GM18858 (cell line): Measurements from ENCODE around the gene SLC1A3.
"Not testable (repeated sequence)": the region's sequence is repeated elsewhere in the genome, so short reads cannot be mapped to it uniquely, and the experiment has no call there.

Source experiments
- ATAC-seq: cut with Tn5 transposase; IDR thresholded peaks from one replicate; pipeline ENCODE4 v1.9.1; 2021; ENCODE audit not compliant: unreplicated experiment

The SLC1A3 gene

DNA sequence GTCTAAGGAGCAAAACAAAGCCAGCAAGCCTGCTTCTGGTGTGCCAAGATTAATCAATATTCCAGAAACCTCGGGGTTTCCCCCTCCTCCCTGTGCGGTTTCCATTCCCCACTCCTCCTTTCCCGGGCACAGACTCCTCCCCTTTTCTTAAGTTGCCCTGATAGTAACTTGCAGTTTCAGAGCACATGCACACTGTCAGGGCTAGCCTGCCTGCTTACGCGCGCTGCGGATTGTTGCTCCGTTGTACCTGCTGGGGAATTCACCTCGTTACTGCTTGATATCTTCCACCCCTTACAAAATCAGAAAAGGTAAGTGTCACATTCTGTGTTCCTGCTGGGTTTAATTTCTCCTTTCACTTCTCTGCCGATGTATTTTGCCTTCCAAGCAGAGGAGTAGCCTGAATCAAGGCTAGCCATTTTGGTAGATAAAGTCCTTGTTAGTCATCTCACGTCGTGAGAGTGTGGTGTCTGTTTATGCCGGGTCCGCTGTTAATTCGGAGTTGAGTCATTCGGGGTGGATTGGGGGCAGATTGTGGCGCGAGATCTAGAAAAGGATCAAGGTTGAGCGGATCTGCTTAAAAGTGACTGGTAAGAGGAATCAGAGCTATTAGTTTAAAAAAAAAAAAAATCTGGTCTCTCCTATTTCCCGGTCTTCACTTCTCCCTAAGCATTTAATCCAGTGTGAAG, at the start of gene SLC1A3:
SLC1A3 (plus strand) TSS at position 179 of the 686 bp plus-strand sequence. CDS start 1,818 bp downstream, outside the sequence.
- ATAC-seq = peak; percentile 85

DNA sequence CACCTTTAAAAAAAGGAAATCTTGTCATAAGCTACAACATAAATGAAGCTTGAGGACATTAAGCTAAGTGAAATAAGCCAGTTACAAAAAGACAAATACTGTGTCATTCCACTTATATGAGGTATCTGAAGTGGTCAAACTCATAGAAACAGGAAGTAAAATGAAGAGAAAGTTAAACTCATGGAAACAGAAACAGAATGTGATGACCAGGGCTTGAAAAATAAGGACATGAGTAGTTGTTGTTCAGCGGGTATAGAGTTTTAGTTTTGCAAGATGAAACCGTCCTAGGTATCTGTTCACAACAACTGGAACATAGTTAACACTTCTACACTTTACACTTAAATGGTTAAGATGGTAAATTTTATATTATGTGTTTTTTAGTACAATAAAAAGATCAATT, 47.8 kb upstream of the SLC1A3 start:
- no peak for ATAC-seq

GRCh38 chr5:36561601-36562000, 44.8 kb upstream of the SLC1A3 start:
- no peak for ATAC-seq

DNA sequence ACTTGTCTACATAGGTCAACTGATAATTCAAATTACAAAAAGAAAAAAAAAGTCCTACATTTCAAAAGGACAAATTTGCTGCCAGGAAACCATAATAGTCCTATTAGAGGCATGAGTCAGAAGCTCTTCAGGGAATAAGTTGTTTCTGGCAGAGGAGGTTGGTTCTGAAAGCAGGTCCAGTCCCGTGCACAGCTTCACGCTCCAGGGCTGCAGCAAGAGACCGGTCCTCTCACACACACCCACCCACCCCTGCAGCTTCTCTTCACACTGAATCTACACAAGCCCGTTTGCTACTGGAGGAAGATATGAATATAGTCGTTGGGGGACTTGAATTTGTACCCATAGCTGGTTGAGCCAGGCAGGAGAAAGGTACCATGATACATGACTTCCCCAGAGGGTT, 36.9 kb upstream of the SLC1A3 start:
- no peak for ATAC-seq

DNA sequence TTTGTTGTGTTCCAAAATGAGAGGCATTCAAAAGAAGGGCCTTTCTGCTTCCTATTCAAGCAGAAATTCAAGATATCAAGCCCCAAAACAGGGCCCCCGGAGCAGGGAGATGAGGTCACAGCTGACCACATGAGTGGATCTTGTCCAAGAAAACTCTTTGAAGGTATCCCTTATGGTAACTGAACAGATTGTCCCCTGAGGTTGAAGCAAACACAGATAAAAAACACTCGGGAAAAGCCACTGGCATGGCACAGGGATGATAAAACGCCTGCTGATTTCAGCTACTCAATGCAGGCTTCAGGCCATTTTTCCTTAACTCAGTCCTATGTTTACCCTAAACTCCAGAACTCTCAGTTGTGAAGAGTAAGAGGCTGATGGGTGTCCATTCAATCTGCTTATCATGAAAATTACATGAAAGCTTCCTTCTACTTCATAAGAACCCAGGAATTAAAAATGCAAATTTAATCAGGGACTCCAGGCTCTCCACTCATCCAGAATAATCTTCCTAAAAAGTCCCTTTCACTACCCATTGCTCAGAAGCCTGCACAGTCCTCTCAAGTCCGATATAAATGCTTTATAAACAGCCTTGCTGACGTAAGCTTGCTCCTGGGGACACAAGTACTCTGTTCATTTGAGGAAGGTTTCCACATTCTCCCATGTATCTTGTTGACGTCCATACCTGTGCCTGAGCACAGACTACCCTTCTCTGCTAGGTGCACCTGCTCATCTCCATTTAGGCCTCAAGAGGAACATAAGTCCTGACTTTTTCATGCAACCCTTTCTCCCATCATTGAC, 35.9 kb upstream of the SLC1A3 start:
- ATAC-seq = no peak

DNA sequence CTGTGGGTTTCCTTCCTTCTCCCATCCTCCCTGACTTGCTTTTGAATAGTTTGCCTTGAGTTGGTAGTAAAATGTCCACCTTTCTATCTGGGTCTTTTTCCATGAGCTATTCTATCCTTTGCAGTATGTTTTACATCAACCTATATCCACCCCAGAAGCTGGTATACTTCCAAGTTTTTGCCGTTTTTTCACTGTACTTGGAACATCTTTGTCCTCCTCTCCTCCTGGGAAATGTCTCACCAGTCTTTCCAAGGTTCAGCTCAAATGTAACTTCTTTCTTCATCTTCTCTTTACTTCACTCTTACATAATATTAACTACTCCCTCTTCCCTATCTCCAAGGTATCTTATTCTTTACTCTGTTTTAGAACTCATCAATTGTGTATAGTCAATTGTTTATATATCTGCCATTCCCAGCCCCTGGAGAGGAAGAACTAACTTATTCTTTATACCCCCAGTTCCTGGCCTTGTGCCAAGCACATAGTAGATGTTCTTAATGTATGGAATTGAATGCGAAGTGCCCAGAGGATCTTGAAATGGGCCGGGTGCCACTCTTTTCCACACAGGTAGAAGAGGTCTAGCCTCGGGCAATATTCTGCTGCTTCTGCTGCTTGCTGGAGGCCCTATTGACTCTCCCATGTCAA, 34.9 kb upstream of the SLC1A3 start:
- no peak for ATAC-seq

DNA sequence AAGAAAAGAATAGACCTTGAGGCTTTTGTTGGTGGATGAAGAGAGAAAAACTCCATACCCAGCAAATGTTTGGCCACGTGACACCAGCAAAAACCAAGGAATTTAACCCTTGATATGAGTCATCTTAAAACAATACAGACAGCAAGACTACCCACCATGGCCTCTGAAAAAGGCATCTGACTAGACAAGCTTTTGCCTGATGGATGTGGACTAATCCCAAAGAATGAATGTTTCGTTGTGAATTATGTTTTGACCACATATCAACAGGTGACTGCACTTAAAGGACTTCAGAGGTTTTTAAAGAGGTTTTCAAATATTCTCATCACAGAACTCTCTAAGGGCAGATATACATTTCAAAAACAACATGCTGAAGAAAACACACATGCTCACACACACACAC, 33.0 kb upstream of the SLC1A3 start:
- no peak for ATAC-seq

DNA sequence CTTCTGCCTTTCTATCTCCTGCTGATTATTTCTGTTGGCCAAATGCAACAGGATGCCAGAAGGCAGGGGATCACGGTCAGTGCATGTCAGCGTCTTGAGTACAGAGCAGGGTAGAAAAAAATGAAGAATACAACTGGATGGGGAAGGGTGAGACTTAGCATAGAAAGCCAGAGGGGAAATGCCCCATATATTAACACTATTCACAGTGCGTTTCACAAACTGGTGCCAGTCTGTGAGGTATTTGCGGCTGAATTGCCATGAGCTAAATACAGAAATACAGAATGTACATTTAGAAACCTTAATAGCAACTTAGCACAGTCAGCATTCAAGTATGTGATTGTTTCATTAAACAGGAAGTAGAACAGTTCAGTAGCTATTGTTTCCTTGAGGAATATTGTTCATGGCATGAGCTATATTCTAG, 31.0 kb upstream of the SLC1A3 start:
- ATAC-seq = no peak

DNA sequence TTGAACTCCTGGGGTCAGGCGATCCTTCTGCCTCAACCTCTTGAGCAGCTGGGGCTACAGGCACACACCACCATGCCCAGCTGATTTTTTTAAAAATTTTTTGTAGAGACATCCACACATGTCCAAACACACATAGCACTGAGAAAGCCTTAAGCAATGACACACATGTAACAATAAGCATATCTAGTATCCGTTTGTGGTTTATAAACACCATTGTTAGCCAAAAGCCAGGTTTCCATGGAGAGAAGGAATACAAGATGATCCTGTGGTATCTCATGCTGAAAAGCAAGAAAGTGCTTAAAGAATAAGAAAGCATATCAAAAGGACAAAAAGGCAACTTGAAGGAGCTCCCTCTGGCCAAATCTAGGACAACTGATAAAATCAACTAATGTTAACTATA, 29.7 kb upstream of the SLC1A3 start:
- no peak for ATAC-seq

DNA sequence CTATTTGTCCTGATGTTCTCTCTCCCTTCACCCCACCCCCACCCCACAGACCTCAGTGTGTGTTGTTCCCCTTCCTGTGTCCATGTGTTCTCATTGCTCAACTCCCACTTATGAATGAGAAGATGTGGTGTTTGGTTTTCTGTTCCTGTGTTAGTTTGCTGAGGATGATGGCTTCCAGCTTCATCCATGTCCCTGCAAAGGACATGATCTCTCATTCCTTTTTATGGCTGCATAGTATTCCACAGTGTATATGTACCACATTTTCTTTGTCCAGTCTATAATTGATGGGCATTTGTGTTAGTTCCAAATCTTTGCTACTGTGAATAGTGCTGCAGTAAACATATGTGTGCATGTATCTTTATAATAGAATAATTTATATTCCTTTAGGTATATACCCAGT, 26.5 kb upstream of the SLC1A3 start:
- ATAC-seq = not testable (repeated sequence)

GRCh38 chr5:36581070-36581469, 25.3 kb upstream of the SLC1A3 start:
- ATAC-seq = no peak

GRCh38 chr5:36584009-36584875, 22.2 kb upstream of the SLC1A3 start:
- ATAC-seq = no peak

- ATAC-seq = no peak
Observed at GRCh38 chr5:36585701-36586100, 20.7 kb upstream of the SLC1A3 start.

DNA sequence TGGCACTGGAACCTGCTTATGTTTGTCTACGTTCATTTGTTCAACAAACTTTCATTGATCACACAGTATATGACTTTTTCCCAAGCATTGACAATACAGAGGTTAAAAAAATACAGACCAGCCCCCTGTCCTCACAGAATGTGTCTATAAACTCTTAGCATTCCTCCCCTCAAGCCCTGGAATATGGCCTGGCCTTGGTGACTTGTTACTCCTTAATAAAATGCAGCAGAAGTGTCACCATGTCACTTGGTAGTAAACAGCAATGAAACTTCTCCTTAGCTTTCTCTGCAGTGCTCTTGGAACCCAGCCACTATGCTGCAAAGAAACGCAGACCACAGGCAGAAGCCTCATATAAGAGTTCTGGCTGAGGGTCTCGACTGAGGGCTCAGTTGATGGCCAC, 19.1 kb upstream of the SLC1A3 start:
- ATAC-seq = no peak

- ATAC-seq = not testable (repeated sequence)
Observed at GRCh38 chr5:36589735-36590134, 16.7 kb upstream of the SLC1A3 start.

- no peak for ATAC-seq
Observed at GRCh38 chr5:36590513-36591286, 15.7 kb upstream of the SLC1A3 start.

DNA sequence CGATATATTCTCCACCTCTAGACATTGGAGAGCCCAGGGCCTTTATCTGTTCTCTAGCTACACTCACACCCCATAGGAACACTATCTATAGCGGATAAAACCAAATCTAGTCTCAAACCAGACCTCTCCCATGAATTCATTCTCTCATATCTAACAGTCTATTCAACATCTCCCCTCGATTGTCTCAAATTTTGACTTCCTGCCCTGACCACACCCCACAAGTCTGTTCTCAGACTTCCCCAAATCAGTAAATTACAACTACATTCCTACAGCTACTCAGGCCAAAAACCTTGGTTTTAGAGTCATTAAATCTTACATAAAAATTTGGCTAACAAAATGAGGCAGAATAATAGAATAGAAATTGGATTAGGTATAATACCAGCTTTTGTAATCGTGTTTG, 12.5 kb upstream of the SLC1A3 start:
- ATAC-seq = no peak

DNA sequence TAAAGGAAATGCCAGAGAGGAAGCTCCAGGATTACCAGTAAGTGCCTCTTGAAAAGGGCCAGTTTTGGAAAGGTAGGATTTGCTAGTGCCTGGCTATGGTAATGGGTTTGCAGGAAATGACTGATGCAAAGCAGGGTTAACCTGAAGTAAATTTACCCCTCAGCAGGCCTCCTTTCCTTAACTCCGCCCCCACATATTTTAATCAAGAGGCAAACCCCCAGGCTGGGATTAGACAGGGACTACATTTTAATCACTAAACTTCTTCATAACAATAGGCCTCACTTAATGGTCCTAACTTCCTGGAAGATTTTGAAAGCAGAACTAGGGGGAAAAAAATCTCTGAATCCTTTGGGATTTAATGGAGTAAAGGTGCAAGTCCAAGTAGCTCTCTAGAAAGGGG, 10.2 kb upstream of the SLC1A3 start:
- ATAC-seq = no peak

DNA sequence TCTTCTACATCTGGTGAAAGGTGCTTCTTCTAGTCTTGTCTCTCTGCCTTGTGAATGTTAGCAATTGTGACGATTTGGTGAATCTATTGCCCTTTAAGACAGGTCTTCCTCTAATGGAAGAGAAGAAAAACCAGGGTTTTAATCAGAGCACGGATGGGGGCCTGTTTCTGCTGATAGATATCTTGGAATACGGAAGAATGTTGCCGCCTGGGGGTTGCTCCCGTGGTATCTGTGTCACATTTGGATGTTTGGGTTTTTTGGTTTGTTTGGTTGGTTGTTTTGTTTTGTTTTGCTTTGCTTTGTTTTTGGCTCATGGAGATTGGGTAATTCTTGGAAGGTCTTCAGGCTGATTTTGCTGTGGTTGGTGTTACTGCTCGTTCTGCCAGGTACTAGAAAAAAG, 9.7 kb upstream of the SLC1A3 start:
- no peak for ATAC-seq

DNA sequence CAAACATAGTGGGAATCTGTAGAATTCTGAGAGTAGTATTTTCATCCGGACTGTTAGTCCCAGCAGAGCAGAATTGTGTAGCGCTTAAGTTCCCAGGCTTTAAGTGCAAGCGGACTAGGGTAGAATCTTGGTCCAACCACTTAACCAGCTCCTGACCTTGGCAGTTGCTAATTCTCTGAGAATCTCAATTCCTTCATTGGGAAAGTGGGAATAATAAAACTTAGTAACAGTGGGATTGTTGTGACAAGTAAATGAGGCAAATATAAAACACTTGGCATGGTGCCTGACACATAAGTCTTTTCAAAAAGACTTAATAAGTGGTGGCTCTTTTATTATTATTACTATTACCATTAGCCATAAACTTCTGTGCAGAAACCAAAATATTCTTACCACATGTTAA, 8.4 kb upstream of the SLC1A3 start:
- no peak for ATAC-seq
